Heart left ventricle (tissue), 16 donors: ENCODE measurements around the gene ENOX1. TPM values are rescaled to one million over a fixed set of nuclear protein-coding genes. Genes with fewer than 3 reads are reported as not detected.

Experiments
- ATAC-seq, 4 donors: fragments of 200-7000 bp; cut with Tn5 transposase; one replicate each; pipeline ENCODE4 v1.9.1; 2020 to 2022; ENCODE audit warnings: moderate library complexity in 4 of 4, mild to moderate bottlenecking in 3 of 4, moderate number of reproducible peaks in 1 of 4
- DNase-seq, 5 donors: peaks; one replicate each; pipeline ENCODE4 v3.0.0-alpha.2; 2020
- H3K27ac ChIP-seq, 12 donors: fragments of 200-600 bp; sonication (generic) in 4 of 12; one replicate each; pipeline versions ENCODE4 v1.5.0 to v1.8.0; 2016 to 2022; ENCODE audit warnings: mild to moderate bottlenecking in 2 of 12
- H3K27me3 ChIP-seq, 9 donors: fragments of 200-600 bp; sonication (generic) in 2 of 9; one replicate each; pipeline versions ENCODE4 v1.5.1 to v1.8.0; 2016 to 2022; ENCODE audit warnings: mild to moderate bottlenecking in 3 of 9
- H3K36me3 ChIP-seq, 9 donors: fragments of 200-600 bp; sonication (generic) in 2 of 9; one replicate each; pipeline versions ENCODE4 v1.5.0 to v1.8.0; 2018 to 2022; ENCODE audit warnings: mild to moderate bottlenecking in 2 of 9
- H3K4me1 ChIP-seq, 12 donors: fragments of 200-600 bp; sonication (generic) in 4 of 12; one replicate each; pipeline versions ENCODE4 v1.5.0 to v1.8.0; 2016 to 2022; ENCODE audit warnings: mild to moderate bottlenecking in 3 of 12
- H3K4me3 ChIP-seq, 12 donors: fragments of 200-600 bp; sonication (generic) in 4 of 12; one replicate each; pipeline versions ENCODE4 v1.5.0 to v1.8.0; 2017 to 2022; ENCODE audit warnings: mild to moderate bottlenecking in 9 of 12, moderate library complexity in 4 of 12
- H3K9me3 ChIP-seq, 12 donors: fragments of 200-600 bp; sonication (generic) in 4 of 12; one replicate each; pipeline versions ENCODE4 v1.5.0 to v1.8.0; 2016 to 2022; ENCODE audit warnings: mild to moderate bottlenecking in 1 of 12
- CTCF ChIP-seq, 12 donors: fragments of 200-600 bp; sonication (generic) in 4 of 12; IDR thresholded peaks; one replicate each; pipeline versions ENCODE4 v1.5.0 to v1.8.0; 2018 to 2022; ENCODE audit warnings: antibody characterized with exemption in 12 of 12, mild to moderate bottlenecking in 5 of 12
- POLR2A ChIP-seq, 2 donors: fragments of 450-650 bp; IDR thresholded peaks; one replicate each; pipeline ENCODE4 v1.6.1; 2017; ENCODE audit warnings: antibody characterized with exemption in 2 of 2, mild to moderate bottlenecking in 2 of 2, moderate library complexity in 2 of 2
- WGBS, 4 donors: extraction: QIAGEN DNeasy Blood & Tissue Kit in 2 of 4; methylation state at CpG; one replicate each; pipeline versions ENCODE4 v1.1.5 to v1.1.7; 2013 to 2018; 5-methylcytosine and 5-hydroxymethylcytosine counted together
- intact Hi-C, 10 donors: fragments of 100-400 bp; cut with DNase I; formaldehyde crosslinking; loops; one replicate each; pipeline versions ENCODE4 v1.11.1 to v1.14.2; 2022
- polyA plus RNA-seq, 2 donors: library from polyadenylated mRNA; stranded (reverse); fragments of 200-250 nt; gene quantifications; one replicate each; pipeline ENCODE4 v1.2.3, GENCODE V29; 2013
- total RNA-seq, 9 donors: library from RNA; depleted of rRNA in 2 of 9; stranded (reverse); fragments of >200 nt in 2 of 9; fragmentation: NEBNext Ultra II Directional in 3 of 9; extraction: Animal tissue kit (Norgen Biotek cat#: 25700) in 3 of 9; gene quantifications; one replicate each; pipeline versions ENCODE4 v1.1.0 to v1.2.4, GENCODE V29; 2016 to 2023
- donor health status: ischemic (EF 13 %, LVEDD 7.1; RV severe dilation, severe dysfunction).
- donor health status: healthy with polysubstance abuse.
- donor health status: DM: no; HTN: yes; CAD: no.
- donor health status: DM: no; HTN: no; CAD: no.
- donor health status: ischemic (EF 25% LVEDD 6.9; RV normal size, moderate dysfunction).
- donor health status: ischemic (EF 25% LVEDD 5.7; RV mildly dilated, moderate dysfunction).
- donor health status: healthy.
- donor health status: DM: yes; HTN: yes; CAD: no.
- donor health status: ischemic (EF 35%, LVEDD 5.7; RV mildly dilated, moderate dysfunction).
- donor health status: nonischemic (EF 11% LVEDD 7.7; RV severe dilation, severe dysfunction).
- donor health status: DM: yes; HTN: yes; CAD: no.
- donor health status: PGD.
- donor health status: ischemic (EF 29% LVEDD 5.4; RV normal size, mild dysfunction).
- donor health status: nonischemic (EF 23%, LVEDD 6.1; RV moderate dilation, normal function).

The ENOX1 gene
- total and polyA plus RNA-seq, 11 donors, result 2.0 to 10.1 (median 5.4) TPM

GRCh38 chr13:43472339-43472738 lies 314.4 kb downstream of the ENOX1 start:
- Histone ChIP-seq H3K4me1 (peaks cover 0 to 30% (median 20%) of the 10 kb centered on the region in 12 donors), H3K36me3 (no peaks in the 10 kb centered on the region), H3K4me3 (no peak overlapping the region), H3K27ac (peak overlapping the region in 3 of 12 donors; percentile 13 to 25 (median 24)), H3K9me3 (no peaks in the 10 kb centered on the region), H3K27me3 (no peaks in the 10 kb centered on the region)
- TF ChIP-seq POLR2A (IDR thresholded peaks at IDR 0.05), result no peak
- TF ChIP-seq CTCF (IDR thresholded peaks at IDR 0.05), result no peak
- ATAC-seq, result peak in 3 of 4 donors; percentile 74 to 89 (median 81)
- intact Hi-C loops, result loop anchor here in 1 of 10 donors (10.0 kb wide), 1 partner anchor 312 kb away; the partner anchor contains the start of gene ENOX1
- peak in 1 of 5 donors; percentile 20 for DNase-seq
- WGBS, 4 donors, result 5 to 10% (median 9%) methylated on average over 5 of the region's 5 CpGs

- intact Hi-C loops, result loop anchor here in 1 of 10 donors (10.0 kb wide), 1 partner anchor 314 kb away; the partner anchor contains the start of gene ENOX1
Measured at GRCh38 chr13:43470610-43471009, 316.2 kb downstream of the ENOX1 start.

GRCh38 chr13:43469791-43470190 lies 317.0 kb downstream of the ENOX1 start:
- H3K27ac ChIP-seq, result no peak overlapping the region
- peaks cover 0 to 25% (median 20%) of the 10 kb centered on the region in 12 donors for H3K4me1 ChIP-seq
- ATAC-seq (no peak), DNase-seq (no peak)
- no peaks in the 10 kb centered on the region for H3K36me3 ChIP-seq
- intact Hi-C loops, result loop anchor here in 1 of 10 donors (10.0 kb wide), 1 partner anchor 315 kb away; the partner anchor contains the start of gene ENOX1
- H3K4me3 ChIP-seq, result no peak overlapping the region
- H3K9me3 ChIP-seq, result no peaks in the 10 kb centered on the region
- TF ChIP-seq CTCF (IDR thresholded peaks at IDR 0.05) (no peak), POLR2A (IDR thresholded peaks at IDR 0.05) (no peak)
- WGBS, 4 donors, result 81 to 88% (median 87%) methylated on average over 1 of the region's 1 CpG
- no peaks in the 10 kb centered on the region for H3K27me3 ChIP-seq

More at GRCh38 chr13:43470610-43471009, 316.2 kb downstream of the ENOX1 start:
- WGBS, 4 donors, result 94 to 100% (median 97%) methylated on average over 2 of the region's 2 CpGs
- H3K9me3 ChIP-seq, result no peaks in the 10 kb centered on the region
- DNase-seq (no peak), ATAC-seq (no peak)
- H3K4me1 ChIP-seq, result peaks cover 0 to 29% (median 20%) of the 10 kb centered on the region in 12 donors
- H3K36me3 ChIP-seq, result no peaks in the 10 kb centered on the region
- TF ChIP-seq POLR2A (IDR thresholded peaks at IDR 0.05) (no peak), CTCF (IDR thresholded peaks at IDR 0.05) (no peak)
- no peaks in the 10 kb centered on the region for H3K27me3 ChIP-seq
- H3K4me3 ChIP-seq, result no peak overlapping the region
- no peak overlapping the region for H3K27ac ChIP-seq

DNA sequence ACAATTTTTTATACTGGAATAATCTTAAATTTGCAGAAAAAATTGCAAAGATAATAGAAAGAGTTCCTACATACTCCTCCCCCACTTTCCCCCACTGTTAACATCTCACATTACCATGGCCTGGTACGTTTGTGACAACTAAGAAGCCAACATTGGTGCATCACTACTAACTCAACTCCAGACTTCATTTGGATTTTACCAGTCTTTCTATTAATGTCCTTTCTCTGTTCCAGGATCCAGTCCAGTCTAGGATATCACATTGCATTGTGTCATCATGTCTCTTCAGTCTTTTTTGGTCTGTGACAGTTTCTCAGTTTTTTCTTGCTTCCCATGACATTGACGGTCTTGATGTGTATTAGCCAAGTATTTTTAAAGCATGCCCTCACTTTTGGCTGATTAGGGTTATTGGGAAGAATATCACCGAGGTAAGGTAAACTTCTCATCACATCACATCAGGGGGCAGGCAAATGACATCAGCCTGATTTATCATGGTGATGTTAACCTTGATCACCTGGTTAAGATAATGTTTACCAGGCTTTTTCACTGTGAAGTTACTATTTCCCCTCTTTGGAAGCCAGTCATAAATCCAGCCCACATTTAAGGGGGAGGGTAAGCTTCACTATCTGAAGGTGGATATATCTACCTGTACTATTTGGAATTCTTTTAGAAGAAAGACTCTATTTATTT lies 322.1 kb downstream of the ENOX1 start:
- WGBS, 4 donors, result 83 to 86% (median 85%) methylated on average over 3 of the region's 3 CpGs
- no peak for DNase-seq
- H3K4me1 ChIP-seq, result no peaks in the 10 kb centered on the region
- H3K27ac ChIP-seq, result no peak overlapping the region
- intact Hi-C loops, result no loop called here
- H3K4me3 ChIP-seq, result no peak overlapping the region
- H3K36me3 ChIP-seq, result no peaks in the 10 kb centered on the region
- no peaks in the 10 kb centered on the region for H3K27me3 ChIP-seq
- H3K9me3 ChIP-seq, result no peaks in the 10 kb centered on the region
- TF ChIP-seq CTCF (IDR thresholded peaks at IDR 0.05) (no peak), POLR2A (IDR thresholded peaks at IDR 0.05) (no peak)
- ATAC-seq, result no peak
